GM23338 (cell line): ENCODE data around the gene CCR4.

ENCODE experiments used
- CREB1 ChIP-seq: fragments of 250-450 bp; sonication (Bioruptor Pico); IDR thresholded peaks from 2 replicates; pipeline ENCODE4 v1.5.0; 2020; ENCODE audit warnings: low read depth, mild to moderate bottlenecking, moderate library complexity
- CTCF ChIP-seq, 2 experiments: fragments of 200-600 bp in 1 of 2; sonication (generic) in 1 of 2; conservative IDR thresholded peaks; 2 replicates each; pipeline versions ENCODE4 v1.5.1 to v1.6.1; 2016 to 2017; ENCODE audit warnings: antibody characterized with exemption in 2 of 2, low read depth in 2 of 2, mild to moderate bottlenecking in 2 of 2, moderate library complexity in 1 of 2
- ETS1 ChIP-seq: IDR thresholded peaks from 2 replicates; pipeline ENCODE4 v1.6.1; 2016; ENCODE audit warnings: antibody characterized with exemption
- EZH2 ChIP-seq: fragments of 200-600 bp; sonication (generic); IDR thresholded peaks from one replicate; pipeline ENCODE4 v1.8.0; 2017; ENCODE audit warnings: antibody characterized with exemption, mild to moderate bottlenecking, low read depth; ENCODE audit not compliant: unreplicated experiment
- EZH2phosphoT487 ChIP-seq: fragments of 200-600 bp; sonication (generic); IDR thresholded peaks from one replicate; pipeline ENCODE4 v1.8.1; 2018; ENCODE audit warnings: antibody characterized with exemption; ENCODE audit not compliant: unreplicated experiment
- JUNB ChIP-seq: IDR thresholded peaks from one replicate; pipeline ENCODE4 v1.6.1; 2016; ENCODE audit warnings: antibody characterized with exemption; ENCODE audit not compliant: unreplicated experiment
- POLR2AphosphoS5 ChIP-seq: IDR thresholded peaks from 2 replicates; pipeline ENCODE4 v1.6.1; 2016; ENCODE audit warnings: antibody characterized with exemption, low read depth
- STAT1 ChIP-seq: IDR thresholded peaks from one replicate; pipeline ENCODE4 v1.6.1; 2016; ENCODE audit warnings: antibody characterized with exemption; ENCODE audit not compliant: unreplicated experiment
- TF ChIP-seq, protein P1 (sequence below): IDR thresholded peaks from one replicate; pipeline ENCODE4 v1.6.1; 2018; ENCODE audit warnings: antibody characterized with exemption; ENCODE audit not compliant: unreplicated experiment

- TF ChIP-seq, protein P1, sequence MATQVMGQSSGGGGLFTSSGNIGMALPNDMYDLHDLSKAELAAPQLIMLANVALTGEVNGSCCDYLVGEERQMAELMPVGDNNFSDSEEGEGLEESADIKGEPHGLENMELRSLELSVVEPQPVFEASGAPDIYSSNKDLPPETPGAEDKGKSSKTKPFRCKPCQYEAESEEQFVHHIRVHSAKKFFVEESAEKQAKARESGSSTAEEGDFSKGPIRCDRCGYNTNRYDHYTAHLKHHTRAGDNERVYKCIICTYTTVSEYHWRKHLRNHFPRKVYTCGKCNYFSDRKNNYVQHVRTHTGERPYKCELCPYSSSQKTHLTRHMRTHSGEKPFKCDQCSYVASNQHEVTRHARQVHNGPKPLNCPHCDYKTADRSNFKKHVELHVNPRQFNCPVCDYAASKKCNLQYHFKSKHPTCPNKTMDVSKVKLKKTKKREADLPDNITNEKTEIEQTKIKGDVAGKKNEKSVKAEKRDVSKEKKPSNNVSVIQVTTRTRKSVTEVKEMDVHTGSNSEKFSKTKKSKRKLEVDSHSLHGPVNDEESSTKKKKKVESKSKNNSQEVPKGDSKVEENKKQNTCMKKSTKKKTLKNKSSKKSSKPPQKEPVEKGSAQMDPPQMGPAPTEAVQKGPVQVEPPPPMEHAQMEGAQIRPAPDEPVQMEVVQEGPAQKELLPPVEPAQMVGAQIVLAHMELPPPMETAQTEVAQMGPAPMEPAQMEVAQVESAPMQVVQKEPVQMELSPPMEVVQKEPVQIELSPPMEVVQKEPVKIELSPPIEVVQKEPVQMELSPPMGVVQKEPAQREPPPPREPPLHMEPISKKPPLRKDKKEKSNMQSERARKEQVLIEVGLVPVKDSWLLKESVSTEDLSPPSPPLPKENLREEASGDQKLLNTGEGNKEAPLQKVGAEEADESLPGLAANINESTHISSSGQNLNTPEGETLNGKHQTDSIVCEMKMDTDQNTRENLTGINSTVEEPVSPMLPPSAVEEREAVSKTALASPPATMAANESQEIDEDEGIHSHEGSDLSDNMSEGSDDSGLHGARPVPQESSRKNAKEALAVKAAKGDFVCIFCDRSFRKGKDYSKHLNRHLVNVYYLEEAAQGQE = no peak
- no peak for TF ChIP-seq JUNB
- no peak for TF ChIP-seq CTCF (conservative IDR thresholded peaks at IDR 0.05; ENCODE audit: low read depth in 2 of 2)
- TF ChIP-seq EZH2 = no peak
- TF ChIP-seq ETS1 = no peak
- no peak for TF ChIP-seq POLR2AphosphoS5
- no peak for TF ChIP-seq EZH2phosphoT487
- no peak for TF ChIP-seq CREB1 (CRISPR knock-in tag)
- no peak for TF ChIP-seq STAT1
Observed at GRCh38 chr3:33003308-33003707, 51.9 kb downstream of the CCR4 start.
